Inferior parietal cortex (tissue), 1 donor: Measurements from ENCODE around the gene CLIP1.
A peak's percentile ranks its signal among the peaks of the same experiment; 100 is the strongest.

Source experiments
- DNase-seq: peaks from one replicate; pipeline ENCODE4 v3.0.0-alpha.2; 2016; ENCODE audit errors: extremely low spot score

The CLIP1 gene

DNA sequence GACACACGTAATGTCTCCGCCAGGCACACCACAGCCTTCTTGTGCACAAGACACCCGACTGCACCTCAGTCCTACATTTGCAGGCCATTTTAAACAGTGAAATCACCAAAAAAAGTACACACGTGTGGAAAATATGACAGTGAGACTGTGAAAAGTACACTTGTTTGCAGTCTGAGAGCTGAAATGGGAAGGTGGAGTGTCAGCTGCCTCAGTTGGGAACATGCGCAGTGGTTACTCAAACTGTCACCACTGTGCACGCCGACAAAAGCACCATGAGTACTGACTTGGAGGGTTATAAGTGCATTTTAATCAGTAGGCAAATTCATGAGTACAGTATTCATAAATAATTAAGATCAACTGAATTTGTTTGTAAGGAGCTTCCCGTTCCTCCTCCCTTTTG, 171.9 kb downstream of the CLIP1 start:
- no peak for DNase-seq

DNA sequence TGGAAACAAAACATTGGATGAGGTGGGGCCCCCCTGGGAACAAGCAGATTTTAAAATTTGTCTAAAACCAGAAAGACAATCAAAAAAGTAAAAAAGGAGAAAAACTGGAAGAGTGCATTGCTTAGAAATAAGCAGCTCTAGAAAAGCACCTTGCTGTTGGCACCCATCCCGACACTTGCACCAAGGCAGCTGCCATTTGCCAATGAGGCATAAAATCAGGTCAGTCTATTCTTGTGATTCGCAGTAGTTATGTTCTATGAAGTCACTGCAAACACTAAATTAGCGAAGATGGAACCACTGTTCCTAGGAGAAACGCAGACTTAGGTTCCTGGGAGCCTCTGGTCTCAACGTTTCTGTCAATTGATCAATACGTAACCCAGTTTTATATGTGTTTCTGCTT, 172.4 kb downstream of the CLIP1 start:
- DNase-seq: no peak

DNA sequence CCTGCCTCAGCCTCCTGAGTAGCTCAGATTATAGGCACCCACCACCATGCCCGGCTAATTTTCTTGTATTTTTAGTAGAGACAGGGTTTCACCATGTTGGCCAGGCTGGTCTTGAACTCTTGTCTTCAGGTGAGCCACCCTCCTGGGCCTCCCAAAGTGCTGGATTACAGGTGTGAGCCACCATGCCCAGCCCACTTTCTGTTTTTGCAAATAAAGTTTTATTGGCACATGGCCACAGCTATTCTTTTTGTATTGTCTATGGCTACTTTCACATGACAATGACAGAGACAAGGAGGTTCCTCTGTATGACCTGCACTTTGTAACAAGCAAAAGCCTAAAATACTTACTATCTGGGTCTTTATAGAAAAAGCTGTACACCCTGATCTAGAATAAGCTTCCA, 176.9 kb downstream of the CLIP1 start:
- DNase-seq: no peak

DNA sequence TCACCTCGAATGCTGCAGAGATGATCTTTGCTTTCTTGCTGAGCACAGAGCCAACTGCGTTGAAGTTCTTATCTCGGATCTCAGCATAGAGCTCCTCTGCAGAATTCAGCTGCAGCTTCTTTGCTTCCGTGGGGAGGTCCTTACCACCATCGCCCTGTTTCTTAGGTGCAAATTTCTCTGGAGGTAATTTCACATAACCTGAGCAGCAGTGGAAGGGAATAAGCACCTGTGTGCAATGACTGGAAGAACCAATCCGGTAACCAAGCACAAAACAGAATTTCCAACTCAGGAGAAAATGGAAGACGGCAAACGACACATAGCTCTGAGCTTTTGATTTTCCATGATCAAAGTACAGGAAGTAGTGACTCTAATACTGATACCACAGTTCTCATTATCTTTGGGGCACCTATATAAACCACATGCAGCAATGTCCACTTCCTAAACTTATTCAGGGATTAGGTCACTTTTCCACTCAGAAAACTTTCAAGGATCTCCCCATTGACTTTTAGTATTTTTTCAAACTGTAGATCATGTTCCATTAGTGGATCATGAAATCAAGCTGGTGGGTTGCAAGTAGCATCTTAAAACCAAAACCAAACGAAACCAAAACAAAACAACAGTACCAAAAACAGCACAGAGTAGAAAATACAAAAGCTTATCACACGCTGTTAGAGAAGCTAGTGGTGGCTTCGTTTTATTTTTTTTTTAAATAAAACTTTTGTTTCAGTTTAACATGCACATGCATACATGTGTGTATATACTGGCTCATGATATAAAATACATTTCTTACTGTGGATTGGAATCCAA, 177.7 kb downstream of the CLIP1 start:
- DNase-seq: no peak

DNA sequence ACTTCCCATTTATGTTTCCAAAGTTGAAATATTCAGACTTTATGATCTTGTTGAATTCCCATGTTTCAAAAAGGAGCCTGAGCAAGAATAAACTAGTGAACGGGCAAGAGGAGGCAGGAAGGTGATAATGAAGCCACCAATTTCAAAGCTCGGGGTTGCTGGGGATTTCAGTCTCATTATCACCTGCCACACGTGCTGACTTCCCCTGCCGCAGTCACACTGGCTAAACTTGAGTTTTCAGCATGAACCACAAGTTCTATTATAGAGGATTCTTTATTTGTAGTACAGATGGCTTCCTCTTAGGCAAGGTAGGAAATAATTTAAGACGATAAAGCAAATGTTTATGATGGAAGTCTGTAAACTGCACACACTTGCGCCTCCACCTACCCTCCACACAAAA, 178.5 kb downstream of the CLIP1 start:
- DNase-seq: no peak

DNA sequence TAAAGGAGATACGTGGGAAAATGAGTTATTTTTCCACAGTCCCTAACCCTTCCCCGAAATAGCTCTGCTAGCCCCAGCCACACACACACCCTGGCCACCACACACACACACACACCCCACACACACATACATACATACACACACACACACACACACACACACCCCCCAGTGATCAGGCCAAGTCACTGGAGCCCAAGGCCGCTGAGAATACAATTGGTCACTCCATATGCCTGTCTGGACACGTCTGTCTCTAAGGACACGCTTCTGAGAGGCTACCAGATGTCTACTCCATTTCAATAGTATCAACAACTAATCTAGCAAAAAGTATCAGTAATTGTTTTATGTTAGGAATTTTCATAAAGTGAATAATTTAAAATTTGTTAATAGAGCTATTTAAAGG, 183.6 kb downstream of the CLIP1 start:
- no peak for DNase-seq

DNA sequence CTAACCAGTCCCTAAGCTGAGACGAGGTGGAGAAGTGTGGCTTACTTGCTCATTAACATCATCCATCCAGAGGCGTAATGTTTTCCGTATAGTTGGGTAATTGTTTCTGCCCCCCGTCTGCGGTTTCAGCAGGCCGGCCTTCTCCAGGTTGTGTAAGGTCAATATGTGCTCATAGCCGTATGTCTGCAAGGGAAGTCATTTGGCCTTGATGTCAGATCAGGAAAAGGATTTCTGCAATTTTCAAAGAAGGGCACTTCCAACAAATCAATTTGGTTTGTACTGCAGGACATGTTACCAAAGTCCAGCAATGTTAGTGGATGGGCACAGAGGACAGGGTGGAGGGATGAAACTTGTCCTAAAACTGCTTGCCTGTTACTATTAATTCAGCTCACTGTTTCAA, 186.7 kb downstream of the CLIP1 start:
- DNase-seq: no peak

DNA sequence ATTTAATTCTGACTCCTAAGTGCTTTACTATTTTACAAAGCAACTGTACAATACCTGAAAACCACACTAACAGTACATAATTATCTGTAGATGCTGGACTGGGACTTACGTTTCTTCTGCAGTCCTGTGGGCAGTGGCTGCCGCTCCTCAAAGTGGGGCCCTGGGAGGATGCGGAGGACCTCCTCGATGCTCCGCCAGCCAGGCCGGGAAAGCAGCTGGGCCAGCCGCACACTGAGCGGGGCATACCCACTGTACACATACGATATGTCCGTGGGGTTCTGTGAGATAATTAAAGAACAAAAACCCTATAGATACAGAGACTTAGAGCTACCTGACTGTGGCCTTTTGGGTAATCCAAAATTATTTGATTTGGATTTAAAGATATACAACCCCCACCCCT, 189.8 kb downstream of the CLIP1 start:
- no peak for DNase-seq

DNA sequence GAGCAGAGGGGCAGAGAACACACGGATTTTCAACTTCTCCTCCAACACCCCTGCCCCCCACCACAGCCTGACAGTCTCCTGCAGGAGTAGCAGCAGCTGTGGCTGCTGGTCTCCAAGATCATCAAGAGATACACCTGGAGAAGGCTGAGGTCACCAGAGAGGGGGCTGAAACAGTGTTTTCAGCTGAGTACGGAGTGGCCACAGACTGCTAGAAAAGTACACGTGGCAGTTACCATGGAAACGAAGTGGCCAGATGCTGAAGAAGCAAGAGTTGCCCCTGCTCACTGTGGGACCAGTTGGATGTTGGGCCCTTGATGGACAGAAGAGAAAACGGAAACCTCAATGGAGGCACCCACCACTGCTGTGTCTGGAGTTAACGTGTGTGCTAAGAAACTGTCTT, 191.7 kb downstream of the CLIP1 start:
- no peak for DNase-seq

DNA sequence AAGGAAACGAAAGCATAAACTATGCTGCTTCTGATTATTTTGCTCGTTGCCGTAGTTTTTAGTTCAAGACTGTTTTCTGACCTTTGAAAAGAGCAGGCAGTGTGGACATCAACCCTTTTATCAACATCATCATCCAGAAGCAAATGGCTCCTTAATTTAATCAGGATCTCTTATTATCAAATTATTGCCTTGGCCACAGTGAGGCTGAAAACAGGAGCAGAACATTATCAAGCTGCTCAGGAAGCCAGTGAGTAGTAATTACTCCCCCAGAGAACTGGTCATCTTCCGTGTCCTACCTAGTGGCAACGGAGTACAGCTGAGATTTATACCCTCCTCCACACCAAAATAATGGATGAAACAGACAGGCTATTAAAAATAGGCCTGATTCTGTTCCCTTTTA, 194.4 kb downstream of the CLIP1 start:
- DNase-seq: no peak

DNA sequence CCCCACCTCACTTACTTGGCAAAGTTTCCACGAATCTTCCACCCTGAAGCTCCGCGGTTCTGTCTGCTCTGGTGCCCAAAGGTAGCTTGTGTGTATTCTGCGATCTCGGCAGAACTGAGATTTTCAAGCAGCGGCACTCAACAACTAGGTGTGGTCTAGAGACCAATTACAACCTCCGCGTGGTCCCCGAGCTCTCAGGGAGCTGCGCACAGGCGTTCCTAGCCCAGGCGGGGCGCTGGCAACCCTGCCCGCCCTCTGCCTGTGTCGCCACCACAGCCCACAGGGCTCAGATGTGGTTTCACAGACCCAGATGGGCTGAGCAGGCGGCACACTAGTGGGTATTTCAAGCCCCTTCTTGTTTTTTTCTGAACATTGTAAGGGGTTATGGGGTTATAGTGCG, 195.1 kb downstream of the CLIP1 start:
- DNase-seq: no peak

DNA sequence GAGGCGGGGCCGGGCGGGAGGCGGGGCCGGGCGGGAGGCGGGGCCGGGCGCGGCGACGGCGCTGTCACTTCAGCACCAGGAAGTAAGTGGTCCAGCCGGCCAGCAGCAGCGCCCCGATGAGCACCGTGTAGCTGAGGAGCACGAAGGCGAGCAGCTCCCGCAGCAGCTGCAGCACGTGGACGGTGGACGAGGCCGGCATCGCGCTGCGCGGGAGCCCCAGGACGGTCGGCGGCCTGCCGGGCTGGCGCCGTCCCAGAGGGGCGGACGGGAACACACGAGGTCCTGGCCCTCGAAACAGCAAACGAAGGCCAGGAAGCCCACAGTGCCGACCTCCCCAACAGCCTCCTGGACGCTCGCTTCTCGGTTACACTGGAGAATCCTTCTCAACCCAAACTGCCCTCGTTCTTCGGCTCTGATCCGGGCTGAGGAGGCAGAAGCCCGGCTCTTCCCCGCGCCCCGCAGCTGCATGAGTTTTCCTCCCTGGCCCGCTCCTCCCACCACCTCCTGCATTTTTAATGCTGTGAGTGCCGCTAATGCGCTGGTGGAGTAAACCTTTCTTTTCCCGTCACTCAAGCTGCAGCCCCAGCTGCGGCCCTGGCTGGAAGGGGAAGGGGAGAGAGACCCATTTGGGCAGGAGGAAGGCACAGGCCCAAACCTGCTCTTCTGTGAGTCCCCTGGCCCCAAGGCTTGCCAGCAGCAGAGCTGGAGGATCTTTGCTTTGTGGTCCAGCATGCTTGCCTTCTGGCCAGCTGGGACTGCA, 195.9 kb downstream of the CLIP1 start:
- no peak for DNase-seq

DNA sequence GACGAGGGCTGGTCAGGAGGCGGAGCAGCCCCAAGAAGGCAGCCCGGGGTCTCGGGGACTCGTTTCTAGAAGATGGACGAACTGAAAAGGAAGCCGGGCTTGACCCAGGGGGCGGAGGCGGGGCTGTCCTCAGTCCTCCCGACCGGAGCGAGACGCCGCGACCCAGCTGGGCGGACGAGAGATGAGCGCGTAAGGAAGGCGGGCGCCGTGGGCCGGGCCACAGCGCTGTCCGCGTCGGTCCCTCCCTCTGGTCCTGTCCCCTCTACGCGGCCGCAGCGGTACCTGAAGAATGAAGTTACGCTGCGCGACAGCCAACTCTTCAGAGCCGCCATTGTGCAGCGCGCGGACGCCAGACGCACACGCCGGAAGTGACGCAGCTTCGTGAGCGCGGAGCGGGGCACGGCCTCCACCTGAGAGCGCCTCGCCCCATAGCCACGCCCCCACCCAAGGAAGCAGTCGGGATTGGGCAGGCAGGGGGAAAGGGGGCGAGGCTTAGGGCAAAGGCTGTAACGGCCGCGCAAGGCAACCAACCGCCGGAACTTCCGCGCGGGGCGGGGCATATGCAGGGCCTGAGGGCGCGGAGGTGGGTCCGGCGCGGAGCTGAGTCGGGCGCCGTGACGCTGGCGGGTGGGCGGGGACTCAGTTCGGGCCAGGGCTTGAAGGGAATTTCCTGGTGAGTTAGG, 196.6 kb downstream of the CLIP1 start, which contains the start of gene DIABLO:
Gene DIABLO, minus strand, starts transcription at position 370 of the 683 bp plus-strand sequence. Its CDS starts 38 bp downstream, at position 332.
- DNase-seq: peak; percentile 99
